SK-N-MC (cell line): ENCODE measurements around the gene TMEM11.

Experiments
- DNase-seq: peaks from one replicate; pipeline ENCODE4 v3.0.0-alpha.2; 2011; ENCODE audit warnings: low read depth, low spot score
- H3K27ac ChIP-seq: fragments of 200-600 bp; sonication (generic); 2 replicates; pipeline ENCODE4 v1.5.1; 2016; ENCODE audit warnings: mixed run types
- H3K36me3 ChIP-seq: fragments of 200-600 bp; sonication (generic); 2 replicates; pipeline ENCODE4 v1.6.1; 2017; ENCODE audit warnings: antibody characterized with exemption, low read length, mixed read lengths; ENCODE audit not compliant: insufficient read depth
- H3K4me3 ChIP-seq: fragments of 200-600 bp; sonication (generic); 2 replicates; pipeline ENCODE4 v1.5.1; 2016
- H3K9ac ChIP-seq: fragments of 200-600 bp; sonication (generic); 2 replicates; pipeline ENCODE4 v1.8.0; 2017; ENCODE audit warnings: mixed run types, mixed read lengths; ENCODE audit not compliant: insufficient read length
- H3K9me3 ChIP-seq: fragments of 200-600 bp; sonication (generic); 2 replicates; pipeline ENCODE4 v1.6.1; 2017; ENCODE audit warnings: low read depth, mild to moderate bottlenecking, antibody characterized with exemption, low read length, moderate library complexity, mixed read lengths
- EZH2 ChIP-seq: fragments of 200-600 bp; sonication (generic); IDR thresholded peaks from one replicate; pipeline ENCODE4 v1.6.1; 2017; ENCODE audit warnings: antibody characterized with exemption
- FOXP2 ChIP-seq: optimal IDR thresholded peaks from 2 replicates; pipeline ENCODE3; 2011; ENCODE audit warnings: mild to moderate bottlenecking, moderate library complexity; ENCODE audit not compliant: insufficient read depth; ENCODE audit errors: extremely low read length, control extremely low read depth
- POLR2AphosphoS5 ChIP-seq: IDR thresholded peaks from 2 replicates; pipeline ENCODE4 v1.6.1; 2012; ENCODE audit warnings: mild to moderate bottlenecking, low read depth, low read length, borderline replicate concordance

Gene TMEM11

DNA sequence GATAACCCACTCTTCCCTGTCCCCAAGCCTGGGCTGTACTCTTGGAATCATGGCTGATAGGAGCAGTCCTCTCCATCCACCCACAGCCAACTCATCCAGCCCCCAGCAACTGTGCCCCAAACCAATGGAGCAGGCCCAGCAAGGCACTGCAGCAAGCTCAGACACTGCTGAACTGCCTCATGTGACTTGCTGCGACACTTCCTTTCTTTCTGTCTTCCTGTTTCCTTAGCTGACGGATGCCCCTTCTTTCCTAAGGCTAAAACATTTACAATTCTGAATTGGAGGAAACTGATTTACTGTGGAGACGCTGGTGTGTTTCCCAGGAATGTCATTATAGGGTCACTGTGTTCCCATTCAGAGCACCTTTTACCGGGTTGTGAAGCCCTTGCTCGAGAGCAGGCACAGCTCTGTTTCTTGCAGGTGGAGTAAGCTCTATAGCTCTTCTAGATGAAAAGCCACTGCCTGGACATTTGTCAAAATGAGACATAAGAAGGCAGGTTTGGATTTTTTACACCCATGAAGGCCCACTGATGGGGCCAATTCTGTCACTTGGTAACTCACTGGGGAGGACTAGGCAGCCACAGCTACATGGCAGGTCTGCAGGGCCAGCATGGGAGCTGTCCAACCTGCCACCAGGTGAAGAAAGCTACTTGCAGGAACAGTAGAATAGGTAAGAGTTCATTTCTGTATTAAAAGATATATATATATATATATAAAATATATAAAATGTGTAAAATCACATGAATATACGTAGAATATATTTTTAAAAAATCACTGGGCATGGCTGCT lies 27.4 kb downstream of the TMEM11 start:
- H3K36me3 ChIP-seq = no peaks in the 10 kb centered on the region
- DNase-seq = no peak
- no peaks in the 10 kb centered on the region for H3K9me3 ChIP-seq
- no peak overlapping the region for H3K27ac ChIP-seq
- no peak overlapping the region for H3K4me3 ChIP-seq
- H3K9ac ChIP-seq = no peak overlapping the region
- TF ChIP-seq POLR2AphosphoS5 (no peak), FOXP2 (no peak), EZH2 (no peak)

GRCh38 chr17:21185061-21185460 lies 28.9 kb downstream of the TMEM11 start:
- Histone ChIP-seq H3K9ac (no peak overlapping the region), H3K9me3 (no peaks in the 10 kb centered on the region), H3K27ac (no peak overlapping the region), H3K36me3 (no peaks in the 10 kb centered on the region), H3K4me3 (no peak overlapping the region)
- TF ChIP-seq POLR2AphosphoS5 (no peak), FOXP2 (no peak), EZH2 (no peak)
- DNase-seq = no peak

DNA sequence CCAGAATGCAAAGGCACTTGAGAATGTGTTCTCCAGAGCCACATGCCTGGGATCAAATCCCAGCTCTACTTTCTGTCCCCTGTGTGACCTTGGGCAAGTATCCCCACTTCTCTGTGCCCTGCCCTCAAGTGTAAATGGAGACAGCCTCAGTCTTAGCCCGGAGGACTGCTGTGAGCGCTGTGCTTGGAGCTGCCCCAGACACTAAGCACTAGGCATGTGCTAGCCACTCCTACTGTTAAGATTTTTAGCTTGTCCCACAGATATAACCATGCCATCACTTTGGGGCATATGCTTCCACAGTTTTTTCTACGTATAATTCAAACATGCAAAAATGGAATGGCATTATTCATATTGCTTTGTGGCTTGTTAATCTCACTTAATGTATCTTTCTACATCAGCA lies 29.4 kb downstream of the TMEM11 start:
- DNase-seq = no peak
- H3K36me3 ChIP-seq = no peaks in the 10 kb centered on the region
- no peaks in the 10 kb centered on the region for H3K9me3 ChIP-seq
- TF ChIP-seq POLR2AphosphoS5 (no peak), FOXP2 (no peak), EZH2 (no peak)
- H3K9ac ChIP-seq = no peak overlapping the region
- no peak overlapping the region for H3K4me3 ChIP-seq
- H3K27ac ChIP-seq = no peak overlapping the region

DNA sequence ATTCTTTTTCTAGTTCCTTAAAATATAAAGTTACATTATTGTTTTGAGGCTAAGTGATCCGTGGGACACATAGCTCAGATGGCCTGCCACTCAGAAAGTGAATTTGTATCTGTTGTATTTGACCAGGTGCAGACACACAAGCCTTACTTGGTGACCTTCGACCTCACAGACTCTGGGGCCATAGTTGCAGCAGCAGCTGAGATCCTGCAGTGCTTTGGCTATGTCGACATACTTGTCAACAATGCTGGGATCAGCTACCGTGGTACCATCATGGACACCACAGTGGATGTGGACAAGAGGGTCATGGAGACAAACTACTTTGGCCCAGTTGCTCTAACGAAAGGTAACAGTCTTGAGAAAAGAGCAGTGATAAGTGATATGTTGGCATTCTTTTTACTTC lies 30.5 kb downstream of the TMEM11 start:
- no peak overlapping the region for H3K9ac ChIP-seq
- no peaks in the 10 kb centered on the region for H3K9me3 ChIP-seq
- no peak overlapping the region for H3K4me3 ChIP-seq
- no peaks in the 10 kb centered on the region for H3K36me3 ChIP-seq
- DNase-seq = no peak
- TF ChIP-seq EZH2 (no peak), POLR2AphosphoS5 (no peak), FOXP2 (no peak)
- H3K27ac ChIP-seq = no peak overlapping the region

DNA sequence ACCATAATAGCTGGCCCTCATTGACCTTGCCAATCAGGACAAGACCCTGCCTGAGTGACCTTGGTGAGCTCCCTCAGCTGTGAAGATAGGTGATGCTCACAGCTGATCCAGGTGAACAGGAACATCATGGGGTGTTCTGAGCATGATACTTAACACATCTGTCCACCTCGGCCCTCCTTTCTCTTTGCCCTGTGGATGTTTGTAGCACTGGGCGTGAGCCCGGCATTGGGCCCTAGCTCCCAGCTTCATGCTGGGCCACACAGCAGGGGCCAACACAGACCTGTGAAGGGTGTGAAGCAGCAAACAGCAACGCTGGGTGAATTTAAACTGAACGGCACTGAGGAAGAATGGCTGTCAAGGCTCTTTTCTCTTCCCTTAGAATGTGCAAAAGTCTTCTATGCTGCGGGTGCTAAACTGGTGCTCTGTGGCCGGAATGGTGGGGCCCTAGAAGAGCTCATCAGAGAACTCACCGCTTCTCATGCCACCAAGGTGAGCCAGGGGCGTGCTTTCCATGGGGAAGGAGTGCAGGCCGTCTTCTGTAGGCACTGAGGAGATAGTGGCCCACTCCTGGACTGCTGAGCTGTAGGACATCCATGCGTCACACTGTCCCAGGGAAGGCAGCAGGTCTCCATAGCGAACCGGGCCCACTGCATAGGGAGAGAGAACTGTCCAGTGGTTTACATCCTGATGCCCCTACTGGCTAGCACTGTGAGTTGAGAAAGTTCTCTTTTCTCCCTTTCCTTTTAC lies 35.9 kb downstream of the TMEM11 start:
- Histone ChIP-seq H3K36me3 (no peaks in the 10 kb centered on the region), H3K27ac (no peak overlapping the region), H3K9ac (no peak overlapping the region), H3K9me3 (no peaks in the 10 kb centered on the region), H3K4me3 (no peak overlapping the region)
- TF ChIP-seq FOXP2 (no peak), POLR2AphosphoS5 (no peak), EZH2 (no peak)
- no peak for DNase-seq

GRCh38 chr17:21177401-21177800 lies 36.6 kb downstream of the TMEM11 start:
- H3K9me3 ChIP-seq = no peaks in the 10 kb centered on the region
- no peak for DNase-seq
- H3K36me3 ChIP-seq = no peaks in the 10 kb centered on the region
- TF ChIP-seq POLR2AphosphoS5 (no peak), EZH2 (no peak), FOXP2 (no peak)
- H3K27ac ChIP-seq = no peak overlapping the region
- H3K4me3 ChIP-seq = no peak overlapping the region
- no peak overlapping the region for H3K9ac ChIP-seq

GRCh38 chr17:21176773-21177395 lies 37.1 kb downstream of the TMEM11 start:
- DNase-seq = no peak
- Histone ChIP-seq H3K4me3 (no peak overlapping the region), H3K9me3 (no peaks in the 10 kb centered on the region), H3K9ac (no peak overlapping the region), H3K27ac (no peak overlapping the region), H3K36me3 (no peaks in the 10 kb centered on the region)
- no peak for TF ChIP-seq FOXP2
- TF ChIP-seq POLR2AphosphoS5 = no peak
- TF ChIP-seq EZH2 = no peak

DNA sequence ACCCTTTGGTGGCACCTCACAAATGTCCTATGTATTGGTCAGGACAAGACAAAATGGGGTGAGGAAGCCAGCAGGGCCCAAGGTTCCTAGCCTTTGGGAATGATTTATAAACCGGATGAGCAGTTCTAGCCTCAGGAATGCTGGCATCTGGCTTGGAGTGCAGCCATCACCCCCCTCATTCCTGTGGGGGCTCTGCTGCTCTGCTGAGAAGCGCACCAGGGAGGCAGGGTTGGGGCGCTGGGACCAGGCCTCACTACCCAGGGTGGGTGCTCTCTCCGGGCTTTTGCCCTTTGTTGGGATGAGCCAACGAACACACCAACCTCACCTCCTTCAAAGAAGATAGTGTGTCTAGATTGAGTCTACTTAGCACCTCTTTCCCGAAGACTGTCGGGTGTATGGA lies 39.2 kb downstream of the TMEM11 start:
- no peak overlapping the region for H3K9ac ChIP-seq
- DNase-seq = no peak
- H3K9me3 ChIP-seq = no peaks in the 10 kb centered on the region
- H3K36me3 ChIP-seq = no peaks in the 10 kb centered on the region
- H3K4me3 ChIP-seq = no peak overlapping the region
- no peak overlapping the region for H3K27ac ChIP-seq
- TF ChIP-seq FOXP2 (no peak), EZH2 (no peak)
